Astrocyte (in vitro differentiated cells and primary cell): ENCODE data around the gene UNC5CL. TPM values are rescaled to one million over a fixed set of nuclear protein-coding genes. Genes with fewer than 3 reads are reported as not detected.

Experiments
- DNase-seq: peaks from one replicate; pipeline ENCODE4 v3.0.0-alpha.2; 2010; ENCODE audit warnings: low read depth
- FAIRE-seq: peaks from 2 replicates; lab custom pipeline; 2011; peaks lifted over from hg19 to GRCh38; lab: Jason Lieb, UNC
- H2AFZ ChIP-seq: 2 replicates; pipeline ENCODE4 v1.6.0; 2012; ENCODE audit warnings: low read depth, low read length, inconsistent platforms
- H3K27ac ChIP-seq: 2 replicates; pipeline ENCODE4 v1.5.1; 2011; ENCODE audit warnings: low read depth, low read length, inconsistent platforms
- H3K27me3 ChIP-seq: 2 replicates; pipeline ENCODE4 v1.6.0; 2011; ENCODE audit warnings: low read length, inconsistent platforms; ENCODE audit not compliant: insufficient read depth
- H3K36me3 ChIP-seq: 2 replicates; pipeline ENCODE4 v1.5.1; 2011; ENCODE audit warnings: low read length, inconsistent platforms; ENCODE audit not compliant: insufficient read depth
- H3K4me1 ChIP-seq: 2 replicates; pipeline ENCODE4 v1.5.1; 2011; ENCODE audit warnings: low read length, inconsistent platforms; ENCODE audit not compliant: insufficient read depth
- H3K4me2 ChIP-seq: 2 replicates; pipeline ENCODE4 v1.6.0; 2012; ENCODE audit warnings: low read length, inconsistent platforms
- H3K4me3 ChIP-seq: 2 replicates; pipeline ENCODE4 v1.5.1; 2011; ENCODE audit warnings: low read depth, mild to moderate bottlenecking, low read length, inconsistent platforms; ENCODE audit not compliant: insufficient read depth
- H3K79me2 ChIP-seq: 2 replicates; pipeline ENCODE4 v1.6.0; 2012; ENCODE audit warnings: mild to moderate bottlenecking, low read length, inconsistent platforms; ENCODE audit not compliant: insufficient read depth
- H3K9ac ChIP-seq: 2 replicates; pipeline ENCODE4 v1.6.0; 2012; ENCODE audit warnings: mild to moderate bottlenecking, low read length, inconsistent platforms
- H3K9me3 ChIP-seq: 2 replicates; pipeline ENCODE4 v1.5.1; 2012; ENCODE audit warnings: low read depth, mild to moderate bottlenecking, low read length, inconsistent platforms; ENCODE audit not compliant: insufficient read depth
- H4K20me1 ChIP-seq: 2 replicates; pipeline ENCODE4 v1.6.0; 2012; ENCODE audit warnings: low read length, inconsistent platforms; ENCODE audit not compliant: insufficient read depth
- H3K27ac Mint-ChIP-seq: one replicate; pipeline ENCODE4 v1.8.0; 2021; ENCODE audit warnings: mild to moderate bottlenecking, mixed read lengths; ENCODE audit not compliant: unreplicated experiment
- H3K27me3 Mint-ChIP-seq: one replicate; pipeline ENCODE4 v1.8.0; 2021; ENCODE audit warnings: low read depth, mixed read lengths; ENCODE audit not compliant: unreplicated experiment
- H3K36me3 Mint-ChIP-seq: one replicate; pipeline ENCODE4 v1.8.0; 2021; ENCODE audit warnings: low read depth, mixed read lengths; ENCODE audit not compliant: unreplicated experiment
- H3K4me1 Mint-ChIP-seq: one replicate; pipeline ENCODE4 v1.8.0; 2021; ENCODE audit warnings: low read depth, mixed read lengths; ENCODE audit not compliant: unreplicated experiment
- H3K4me3 Mint-ChIP-seq: one replicate; pipeline ENCODE4 v1.8.0; 2021; ENCODE audit warnings: mild to moderate bottlenecking, moderate library complexity, mixed read lengths; ENCODE audit not compliant: unreplicated experiment
- H3K9me3 Mint-ChIP-seq: one replicate; pipeline ENCODE4 v1.8.0; 2021; ENCODE audit warnings: mild to moderate bottlenecking, mixed read lengths; ENCODE audit not compliant: unreplicated experiment
- CTCF ChIP-seq: IDR thresholded peaks from 2 replicates; pipeline ENCODE4 v1.5.1; 2011; ENCODE audit warnings: low read depth, mild to moderate bottlenecking, inconsistent platforms, low read length, moderate library complexity; ENCODE audit not compliant: insufficient read depth
- EZH2 ChIP-seq: IDR thresholded peaks from 2 replicates; pipeline ENCODE4 v1.6.1; 2012; ENCODE audit warnings: mild to moderate bottlenecking, low read length, inconsistent platforms; ENCODE audit not compliant: insufficient read depth
- total RNA-seq: library from RNA; stranded (reverse); gene quantifications from 2 replicates; pipeline ENCODE4 v1.2.1, GENCODE V29; 2021

UNC5CL gene
- total RNA-seq, 1 donor from 2014 or later, result 0.27 TPM

- H3K9me3 Mint-ChIP-seq, result no peaks in the 10 kb centered on the region
- FAIRE-seq, result no peak
- no peak overlapping the region for H3K9ac ChIP-seq
Measured at GRCh38 chr6:41047306-41047705, 8.3 kb upstream of the UNC5CL start.

GRCh38 chr6:41046084-41046483 lies 7.1 kb upstream of the UNC5CL start:
- Histone ChIP-seq H4K20me1 (no peaks in the 10 kb centered on the region), H3K27ac (no peak overlapping the region), H3K79me2 (no peaks in the 10 kb centered on the region), H3K9me3 (no peaks in the 10 kb centered on the region), H3K27me3 (no peaks in the 10 kb centered on the region), H3K4me1 (no peaks in the 10 kb centered on the region), H3K36me3 (no peaks in the 10 kb centered on the region), H2AFZ (no peak overlapping the region), H3K4me2 (no peak overlapping the region), H3K4me3 (no peak overlapping the region), H3K9ac (no peak overlapping the region)
- DNase-seq, result no peak
- FAIRE-seq, result no peak
- Mint-ChIP-seq H3K27ac (no peak overlapping the region), H3K4me3 (no peak overlapping the region), H3K36me3 (no peaks in the 10 kb centered on the region), H3K9me3 (peaks cover 3% of the 10 kb centered on the region), H3K27me3 (peaks cover 6% of the 10 kb centered on the region), H3K4me1 (peaks cover 12% of the 10 kb centered on the region)
- TF ChIP-seq CTCF (no peak), EZH2 (no peak)

More at GRCh38 chr6:41047306-41047705, 8.3 kb upstream of the UNC5CL start:
- Histone ChIP-seq H3K4me2 (no peak overlapping the region), H3K27me3 (no peaks in the 10 kb centered on the region), H3K79me2 (no peaks in the 10 kb centered on the region), H3K27ac (no peak overlapping the region), H4K20me1 (no peaks in the 10 kb centered on the region), H3K9me3 (no peaks in the 10 kb centered on the region), H3K4me1 (no peaks in the 10 kb centered on the region), H3K36me3 (no peaks in the 10 kb centered on the region), H2AFZ (no peak overlapping the region), H3K4me3 (no peak overlapping the region)
- Mint-ChIP-seq H3K27ac (no peak overlapping the region), H3K36me3 (no peaks in the 10 kb centered on the region), H3K27me3 (peaks cover 6% of the 10 kb centered on the region), H3K4me3 (no peak overlapping the region), H3K4me1 (peaks cover 15% of the 10 kb centered on the region)
- DNase-seq, result no peak
- no peak for TF ChIP-seq EZH2
- TF ChIP-seq CTCF, result no peak

GRCh38 chr6:41045664-41046063 lies 6.6 kb upstream of the UNC5CL start:
- H3K4me3 Mint-ChIP-seq, result no peak overlapping the region
- peaks cover 3% of the 10 kb centered on the region for H3K9me3 Mint-ChIP-seq
- peaks cover 3% of the 10 kb centered on the region for H3K4me1 ChIP-seq
- no peaks in the 10 kb centered on the region for H3K27me3 ChIP-seq
- DNase-seq, result no peak
- no peaks in the 10 kb centered on the region for H3K36me3 Mint-ChIP-seq
- no peak overlapping the region for H3K4me2 ChIP-seq
- H3K9me3 ChIP-seq, result no peaks in the 10 kb centered on the region
- H3K27ac Mint-ChIP-seq, result no peak overlapping the region
- FAIRE-seq, result no peak
- H3K36me3 ChIP-seq, result no peaks in the 10 kb centered on the region
- H3K9ac ChIP-seq, result no peak overlapping the region
- H3K79me2 ChIP-seq, result no peaks in the 10 kb centered on the region
- H3K27ac ChIP-seq, result no peak overlapping the region
- H4K20me1 ChIP-seq, result no peaks in the 10 kb centered on the region
- TF ChIP-seq CTCF (no peak), EZH2 (no peak)
- peaks cover 15% of the 10 kb centered on the region for H3K4me1 Mint-ChIP-seq
- H2AFZ ChIP-seq, result no peak overlapping the region
- no peak overlapping the region for H3K4me3 ChIP-seq
- peaks cover 6% of the 10 kb centered on the region for H3K27me3 Mint-ChIP-seq
